OCI-LY3 (cell line): ENCODE measurements around the gene LTA4H.

Experiments
- H2AFZ ChIP-seq: fragments of 200-600, 300-600 bp; shearing (Covaris generic); 2 replicates; pipeline ENCODE4 v1.6.0; 2014; ENCODE audit warnings: antibody characterized with exemption, low read depth, low read length
- H3K27ac ChIP-seq: fragments of 200-600, 300-600 bp; sonication (generic); 2 replicates; pipeline ENCODE4 v1.5.1; 2014; ENCODE audit warnings: mild to moderate bottlenecking, low read length, moderate library complexity, mixed read lengths
- H3K27me3 ChIP-seq: fragments of 200-600, 300-600 bp; sonication (generic); 2 replicates; pipeline ENCODE4 v1.6.1; 2014; ENCODE audit warnings: low read depth, low read length, mixed read lengths
- H3K36me3 ChIP-seq: fragments of 200-600, 300-600 bp; sonication (generic); replicated peaks from 2 replicates; pipeline ENCODE3; 2014; ENCODE audit warnings: low read depth, low read length, mixed read lengths
- H3K4me1 ChIP-seq: fragments of 300-600, 200-600 bp; sonication (generic); 2 replicates; pipeline ENCODE4 v1.6.1; 2014; ENCODE audit warnings: low read length, mixed read lengths
- H3K4me2 ChIP-seq: fragments of 200-600, 300-600 bp; sonication (generic); 2 replicates; pipeline ENCODE4 v1.6.1; 2014; ENCODE audit warnings: low read length, mixed read lengths
- H3K4me3 ChIP-seq: fragments of 300-600, 200-600 bp; sonication (generic); 2 replicates; pipeline ENCODE4 v1.5.1; 2014; ENCODE audit warnings: antibody characterized with exemption, mild to moderate bottlenecking, low read length, moderate library complexity
- H3K79me2 ChIP-seq: fragments of 300-600, 200-600 bp; shearing (Covaris generic); 2 replicates; pipeline ENCODE4 v1.6.1; 2014; ENCODE audit warnings: mild to moderate bottlenecking, low read length, mixed read lengths
- H3K9ac ChIP-seq: fragments of 300-600, 200-600 bp; shearing (Covaris generic); 2 replicates; pipeline ENCODE4 v1.6.0; 2014; ENCODE audit warnings: mild to moderate bottlenecking, low read length, moderate library complexity
- H3K9me3 ChIP-seq: fragments of 200-600, 300-600 bp; shearing (Covaris generic); 2 replicates; pipeline ENCODE4 v1.6.1; 2014; ENCODE audit warnings: low read length, mixed read lengths; ENCODE audit not compliant: insufficient read depth
- H4K20me1 ChIP-seq: fragments of 200-600, 300-600 bp; sonication (generic); 2 replicates; pipeline ENCODE4 v1.6.1; 2016; ENCODE audit warnings: low read length, mixed read lengths; ENCODE audit not compliant: insufficient read depth
- CTCF ChIP-seq: fragments of 200-600, 300-600 bp; sonication (generic); IDR thresholded peaks from 2 replicates; pipeline ENCODE4 v1.5.1; 2014; ENCODE audit warnings: antibody characterized with exemption, low read length, low read depth
- EZH2phosphoT487 ChIP-seq: fragments of 200-600 bp; shearing (Covaris generic); IDR thresholded peaks from 2 replicates; pipeline ENCODE4 v1.6.1; 2018; ENCODE audit warnings: antibody characterized with exemption, mixed run types, low read depth

The LTA4H gene

DNA sequence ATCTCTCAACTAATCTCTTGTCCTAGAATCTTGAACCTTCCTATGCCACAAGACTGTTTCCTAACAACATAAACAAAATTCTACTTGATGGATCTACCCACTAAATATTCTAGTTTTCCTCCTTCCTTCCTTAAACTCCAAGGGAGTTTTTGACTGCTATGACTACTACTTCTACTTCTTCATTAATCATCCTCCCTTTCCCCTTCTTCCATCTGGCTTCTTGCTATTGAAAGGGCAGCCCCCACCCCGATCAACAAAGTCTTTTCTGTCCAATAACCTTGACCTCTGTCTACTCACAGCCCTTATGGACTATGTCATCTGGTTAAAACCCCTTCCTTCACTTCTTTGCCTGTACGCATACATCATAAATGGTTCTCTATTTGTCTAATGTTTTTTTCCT, 5.6 kb downstream of the LTA4H start:
- H2AFZ ChIP-seq, result no peak overlapping the region
- H3K9me3 ChIP-seq, result no peaks in the 10 kb centered on the region
- H3K36me3 ChIP-seq, result peaks cover 16% of the 10 kb centered on the region
- no peak overlapping the region for H3K4me2 ChIP-seq
- no peaks in the 10 kb centered on the region for H3K27me3 ChIP-seq
- no peaks in the 10 kb centered on the region for H4K20me1 ChIP-seq
- no peak overlapping the region for H3K4me3 ChIP-seq
- no peak overlapping the region for H3K9ac ChIP-seq
- H3K79me2 ChIP-seq, result peaks cover 4% of the 10 kb centered on the region; the same call in 1 of the 2 replicates
- H3K27ac ChIP-seq, result no peak overlapping the region
- peaks cover 8% of the 10 kb centered on the region for H3K4me1 ChIP-seq
- TF ChIP-seq CTCF, result no peak
- no peak for TF ChIP-seq EZH2phosphoT487

- no peaks in the 10 kb centered on the region for H3K79me2 ChIP-seq
- no peaks in the 10 kb centered on the region for H3K4me1 ChIP-seq
- H3K4me3 ChIP-seq, result no peak overlapping the region
- H3K36me3 ChIP-seq, result peaks cover 20% of the 10 kb centered on the region
- H3K4me2 ChIP-seq, result no peak overlapping the region
- H3K9ac ChIP-seq, result no peak overlapping the region
- no peaks in the 10 kb centered on the region for H4K20me1 ChIP-seq
- TF ChIP-seq EZH2phosphoT487, result no peak
- TF ChIP-seq CTCF, result no peak
- no peak overlapping the region for H2AFZ ChIP-seq
- H3K9me3 ChIP-seq, result no peaks in the 10 kb centered on the region
- no peak overlapping the region for H3K27ac ChIP-seq
- no peaks in the 10 kb centered on the region for H3K27me3 ChIP-seq
Measured at GRCh38 chr12:96028538-96028937, 6.8 kb downstream of the LTA4H start.

DNA sequence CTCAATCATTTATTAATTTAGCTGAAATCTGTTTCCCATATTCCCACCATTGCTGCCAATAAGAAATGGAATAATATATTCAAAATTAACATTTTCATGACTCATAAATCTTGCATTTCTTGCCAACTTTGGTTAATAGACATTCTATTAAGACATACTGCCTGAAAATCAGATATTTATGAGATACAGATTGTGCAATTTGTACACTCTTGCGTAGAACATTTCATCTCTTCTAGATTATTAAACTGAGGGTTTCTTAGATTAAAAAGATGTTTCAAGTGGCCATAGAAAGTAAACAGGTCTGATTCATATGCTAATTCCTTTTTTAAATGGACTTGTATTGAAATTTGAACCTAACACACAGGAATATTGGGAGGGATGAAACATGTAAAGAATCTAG, 9.1 kb downstream of the LTA4H start:
- TF ChIP-seq CTCF (no peak), EZH2phosphoT487 (no peak)
- peaks cover 29% of the 10 kb centered on the region for H3K36me3 ChIP-seq
- H3K9me3 ChIP-seq, result no peaks in the 10 kb centered on the region
- H4K20me1 ChIP-seq, result no peaks in the 10 kb centered on the region
- H3K27me3 ChIP-seq, result no peaks in the 10 kb centered on the region
- H3K27ac ChIP-seq, result no peak overlapping the region
- no peaks in the 10 kb centered on the region for H3K4me1 ChIP-seq
- H3K4me3 ChIP-seq, result no peak overlapping the region
- no peak overlapping the region for H3K4me2 ChIP-seq
- H2AFZ ChIP-seq, result no peak overlapping the region
- H3K9ac ChIP-seq, result no peak overlapping the region
- no peaks in the 10 kb centered on the region for H3K79me2 ChIP-seq

DNA sequence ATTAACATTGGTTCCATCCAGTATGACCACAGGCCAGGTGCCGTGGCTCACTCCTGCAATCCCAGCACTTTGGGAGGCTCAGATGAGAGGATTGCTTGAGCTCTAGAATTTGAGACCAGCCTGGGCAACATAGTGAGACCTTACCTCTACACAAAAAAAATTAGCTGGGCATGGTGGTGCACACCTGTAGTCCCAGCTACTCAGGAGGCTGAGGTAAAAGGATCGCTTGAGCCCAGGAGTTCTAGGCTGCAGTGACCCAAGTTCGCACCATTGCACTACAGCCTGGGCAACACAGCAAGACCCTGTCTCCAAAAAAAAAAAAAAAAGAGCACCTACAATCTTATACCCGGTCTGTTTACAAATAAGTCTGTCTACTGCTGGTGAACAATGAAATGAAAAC, 9.9 kb downstream of the LTA4H start:
- H3K9me3 ChIP-seq, result no peaks in the 10 kb centered on the region
- no peaks in the 10 kb centered on the region for H3K27me3 ChIP-seq
- H2AFZ ChIP-seq, result no peak overlapping the region
- H3K36me3 ChIP-seq, result peaks cover 32% of the 10 kb centered on the region
- H3K4me1 ChIP-seq, result peaks cover 5% of the 10 kb centered on the region
- H4K20me1 ChIP-seq, result no peaks in the 10 kb centered on the region
- H3K9ac ChIP-seq, result no peak overlapping the region
- H3K79me2 ChIP-seq, result no peaks in the 10 kb centered on the region
- H3K27ac ChIP-seq, result no peak overlapping the region
- no peak for TF ChIP-seq CTCF
- no peak for TF ChIP-seq EZH2phosphoT487
- H3K4me3 ChIP-seq, result no peak overlapping the region
- no peak overlapping the region for H3K4me2 ChIP-seq
